Measurements from ENCODE around the gene GJB3.
"Not testable (repeated sequence)": the region's sequence is repeated elsewhere in the genome, so short reads cannot be mapped to it uniquely, and the experiment has no call there.

GJB3 gene

GRCh38 chr1:34786521-34787325, 5.7 kb downstream of the GJB3 start:
- peak; percentile 36 for DNase-seq (ENCODE audit: low read depth)

- DNase-seq (ENCODE audit: low read depth): no peak
Measured at GRCh38 chr1:34787461-34788420, 6.7 kb downstream of the GJB3 start.

GRCh38 chr1:34790985-34791384, 10.0 kb downstream of the GJB3 start:
- DNase-seq (ENCODE audit: low read depth): no peak

DNA sequence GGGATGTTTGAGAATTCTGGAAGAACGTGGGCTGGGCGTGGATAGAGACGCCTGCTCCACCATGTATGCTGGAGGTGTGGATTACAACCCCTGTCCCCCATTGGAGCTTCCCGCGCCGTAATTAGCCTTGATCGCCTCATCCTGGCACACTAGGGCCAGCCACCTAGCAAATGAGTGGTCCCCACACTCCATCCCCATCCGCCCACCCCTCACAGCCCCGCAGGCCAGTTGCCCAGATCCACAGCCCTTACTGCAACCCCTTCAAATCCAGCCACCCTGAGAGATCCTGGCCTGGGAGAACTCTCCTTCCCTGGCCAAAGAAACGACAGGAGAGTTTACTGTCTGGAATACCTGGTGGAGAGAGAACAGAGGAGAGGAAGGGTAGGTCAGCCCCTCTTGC, 11.4 kb downstream of the GJB3 start:
- no peak for DNase-seq (ENCODE audit: low read depth)

DNA sequence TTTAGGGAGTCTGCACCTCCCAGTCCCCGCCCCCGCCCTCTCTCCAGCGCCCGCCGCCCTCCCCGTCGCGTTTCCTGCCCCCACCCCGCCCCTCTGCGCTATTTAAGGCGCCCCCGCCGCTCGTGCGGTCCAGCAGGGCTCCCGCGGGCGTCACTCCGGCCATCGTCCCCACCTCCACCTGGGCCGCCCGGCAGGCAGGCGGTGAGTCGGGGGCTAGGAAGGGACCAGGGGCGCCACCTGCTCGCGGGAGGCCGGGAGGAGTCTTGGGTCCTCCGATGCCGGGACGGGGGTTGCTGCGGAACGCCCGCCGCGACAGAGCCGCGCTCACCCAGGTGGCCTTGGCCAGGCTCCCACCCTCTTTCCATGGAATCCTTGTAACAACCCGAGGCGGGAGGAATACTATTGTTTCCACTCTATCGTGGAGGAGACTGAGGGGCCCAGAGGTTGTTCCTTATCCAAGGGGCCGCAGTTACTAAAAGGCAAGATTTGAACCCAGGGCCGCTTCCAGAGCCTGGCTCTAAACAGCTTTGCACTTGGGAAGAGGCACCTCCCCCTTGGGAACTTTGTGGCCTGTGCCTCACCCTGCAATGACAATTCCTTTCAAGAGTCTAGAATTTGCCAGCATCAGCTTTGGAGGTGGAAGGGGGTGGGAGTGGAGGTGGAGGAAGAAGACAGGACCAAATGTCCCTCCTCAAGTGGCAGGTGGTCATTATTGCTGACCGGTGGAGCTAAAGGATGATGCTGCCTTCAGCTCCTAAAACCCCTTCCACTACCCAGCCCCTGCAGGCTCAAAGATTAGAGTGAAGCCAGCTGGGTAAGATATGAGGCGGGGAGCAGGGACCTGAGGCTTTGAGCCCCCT, 12.1 kb downstream of the GJB3 start, which contains the start of gene GJA4:
Gene GJA4, plus strand, starts transcription at position 132 of the 860 bp plus-strand sequence. CDS start 1,215 bp downstream, outside the sequence.
- DNase-seq (ENCODE audit: low read depth): no peak

- DNase-seq (ENCODE audit: low read depth): no peak
Measured at GRCh38 chr1:34794001-34794789, 13.2 kb downstream of the GJB3 start.

DNA sequence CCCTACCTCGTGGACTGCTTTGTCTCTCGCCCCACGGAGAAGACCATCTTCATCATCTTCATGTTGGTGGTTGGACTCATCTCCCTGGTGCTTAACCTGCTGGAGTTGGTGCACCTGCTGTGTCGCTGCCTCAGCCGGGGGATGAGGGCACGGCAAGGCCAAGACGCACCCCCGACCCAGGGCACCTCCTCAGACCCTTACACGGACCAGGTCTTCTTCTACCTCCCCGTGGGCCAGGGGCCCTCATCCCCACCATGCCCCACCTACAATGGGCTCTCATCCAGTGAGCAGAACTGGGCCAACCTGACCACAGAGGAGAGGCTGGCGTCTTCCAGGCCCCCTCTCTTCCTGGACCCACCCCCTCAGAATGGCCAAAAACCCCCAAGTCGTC, 13.8 kb downstream of the GJB3 start:
- no peak for DNase-seq (ENCODE audit: low read depth)

DNA sequence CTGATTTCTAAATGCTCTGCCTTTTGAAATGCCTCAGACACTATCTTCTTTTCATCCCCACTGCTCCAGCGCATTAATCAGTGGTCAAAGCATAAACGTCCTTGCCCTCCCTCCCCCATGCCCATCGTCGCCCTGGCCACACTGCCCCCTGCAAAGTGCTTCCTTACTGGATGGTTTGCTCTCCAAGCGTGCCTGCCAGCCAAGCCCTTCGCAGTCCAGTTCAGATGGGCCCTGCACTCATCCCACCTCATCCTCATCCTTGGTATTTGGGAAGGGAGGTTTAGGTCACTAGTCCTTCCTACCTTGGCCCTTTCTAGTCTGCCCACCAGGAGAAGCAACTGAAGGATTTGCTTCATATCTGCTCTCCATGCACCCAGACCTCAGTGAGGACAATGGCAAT, 14.9 kb downstream of the GJB3 start:
- DNase-seq (ENCODE audit: low read depth): no peak

GRCh38 chr1:34796990-34797389, 16.0 kb downstream of the GJB3 start:
- DNase-seq (ENCODE audit: low read depth): no peak

DNA sequence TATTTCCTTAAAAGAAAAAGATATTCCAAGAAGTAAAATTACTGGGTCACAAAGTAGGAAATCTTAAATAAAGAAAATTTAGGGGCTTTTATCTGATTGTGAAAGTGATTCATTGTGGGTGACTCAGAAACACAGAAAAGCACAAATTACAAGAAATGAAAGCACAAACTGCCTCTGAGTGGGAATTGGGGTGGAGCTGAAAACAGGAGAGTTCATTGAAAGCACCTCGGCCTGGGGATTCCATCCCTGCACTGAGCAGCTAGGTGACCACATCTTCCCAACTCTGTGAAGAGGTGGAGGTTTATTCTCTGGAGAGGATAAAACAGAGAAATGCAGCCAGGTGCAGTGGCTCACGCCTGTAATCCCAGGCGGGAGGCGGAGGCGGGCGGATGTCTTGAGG, 19.2 kb downstream of the GJB3 start:
- no peak for DNase-seq (ENCODE audit: low read depth)

- no peak for DNase-seq (ENCODE audit: low read depth)
Measured at GRCh38 chr1:34803770-34804169, 22.8 kb downstream of the GJB3 start.

GRCh38 chr1:34806396-34806795, 25.4 kb downstream of the GJB3 start:
- DNase-seq (ENCODE audit: low read depth): no peak

DNA sequence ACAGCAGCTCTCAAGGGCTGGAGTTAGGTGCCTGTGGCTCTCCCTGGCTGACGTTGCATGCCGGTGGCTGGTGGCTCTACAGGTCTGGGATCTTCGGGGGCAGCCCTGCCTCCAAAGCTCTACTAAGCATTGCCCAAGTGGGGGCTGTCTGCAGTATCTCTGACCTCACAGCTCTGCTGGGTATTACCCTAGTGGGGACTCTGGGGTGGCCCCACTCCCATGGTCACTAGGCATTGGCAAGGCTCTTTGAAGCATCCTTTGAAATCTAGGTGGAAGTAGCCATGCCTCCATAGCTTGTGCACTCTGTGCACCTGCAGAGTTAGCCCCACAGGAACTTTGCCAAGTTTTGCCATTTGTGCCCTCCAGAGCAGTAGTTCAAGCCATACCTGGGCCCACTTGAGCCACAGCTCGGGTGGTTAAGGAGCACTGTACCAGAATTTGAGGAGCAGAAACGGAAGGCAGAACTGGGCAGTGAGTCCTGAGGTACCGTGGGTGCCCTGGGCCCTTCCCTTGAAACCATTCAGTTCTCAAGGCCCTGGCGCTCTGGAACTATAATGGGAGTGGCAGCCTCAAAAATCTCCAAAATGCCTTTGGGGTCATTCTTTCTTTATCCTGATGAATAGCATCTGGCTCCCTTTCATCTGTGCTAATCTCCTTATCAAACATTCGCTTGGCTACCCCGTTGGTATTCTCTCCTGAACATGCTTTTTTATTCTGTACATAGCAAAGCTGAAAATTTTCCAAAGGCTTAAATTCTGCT, 27.2 kb downstream of the GJB3 start:
- DNase-seq (ENCODE audit: low read depth): no peak

DNA sequence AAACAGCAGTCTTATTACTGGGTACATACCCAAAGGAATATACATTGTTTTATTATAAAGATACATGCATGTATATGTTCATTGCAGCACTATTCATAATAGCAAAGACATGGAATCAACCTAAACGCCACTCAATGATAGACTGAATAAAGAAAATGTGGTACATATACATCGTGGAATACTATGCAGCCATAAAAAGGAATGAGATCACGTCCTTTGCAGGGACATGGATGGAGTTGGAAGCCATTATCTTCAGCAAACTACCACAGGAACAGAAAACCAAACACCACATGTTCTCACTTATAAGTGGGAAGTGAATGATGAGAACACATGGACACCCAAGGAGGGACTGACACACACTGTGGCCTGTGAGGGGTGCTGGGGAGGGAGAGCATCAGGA, 29.8 kb downstream of the GJB3 start:
- not testable (repeated sequence) for DNase-seq (ENCODE audit: low read depth)

DNA sequence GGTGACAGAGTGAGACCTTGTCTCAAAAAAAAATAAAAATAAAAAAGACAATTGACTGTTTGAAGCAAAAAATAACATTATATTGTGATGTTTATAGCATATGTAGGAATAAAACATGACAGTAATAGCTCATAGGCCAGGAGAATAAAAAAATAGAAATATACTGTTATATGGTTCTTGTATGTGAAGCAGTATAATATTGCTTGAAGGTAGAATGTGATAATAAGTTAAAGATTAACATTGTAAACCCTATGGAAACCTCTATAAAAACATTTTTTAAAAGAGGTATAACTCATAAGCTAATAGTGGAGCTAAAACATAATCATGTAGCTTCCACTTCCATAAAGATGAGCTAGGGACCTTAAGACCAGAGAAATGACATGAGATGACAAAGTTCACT, 35.3 kb downstream of the GJB3 start:
- no peak for DNase-seq (ENCODE audit: low read depth)

DNA sequence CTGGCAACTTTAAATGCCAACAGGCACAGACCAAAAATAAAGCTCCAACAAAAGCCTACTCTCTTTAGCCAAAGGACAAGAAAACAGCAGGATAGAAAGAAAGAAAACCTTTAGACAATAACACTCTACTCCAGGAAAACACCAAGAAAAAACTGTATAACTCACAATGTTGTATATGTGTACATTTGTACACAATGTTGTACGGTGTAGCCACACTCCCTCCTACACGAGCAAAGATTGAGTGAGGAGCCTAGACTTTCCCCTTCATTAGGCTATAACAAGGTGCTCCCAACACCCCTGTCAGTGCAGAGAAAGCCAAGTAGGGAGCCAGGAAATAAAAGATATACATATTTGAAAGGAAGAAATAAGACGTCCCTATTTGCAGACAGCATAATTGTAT, 35.8 kb downstream of the GJB3 start:
- DNase-seq (ENCODE audit: low read depth): no peak

DNA sequence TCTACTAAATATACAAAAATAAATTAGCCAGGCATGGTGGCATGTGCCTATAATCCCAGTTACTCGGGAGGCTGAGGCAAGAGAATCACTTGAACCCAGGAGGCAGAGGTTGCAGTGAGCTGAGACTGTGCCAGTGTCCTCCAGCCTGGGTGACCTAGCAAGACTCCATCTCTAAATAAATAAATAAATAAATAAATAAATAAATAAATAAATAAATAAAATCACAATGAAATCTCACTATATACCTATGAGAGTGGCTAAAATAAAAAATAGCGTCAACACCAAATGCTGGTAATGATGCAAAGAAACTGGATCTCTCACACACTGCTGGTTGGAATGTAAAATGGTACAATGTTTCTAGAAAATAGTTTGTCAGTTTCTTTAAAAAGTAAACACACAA, 37.8 kb downstream of the GJB3 start:
- DNase-seq (ENCODE audit: low read depth): not testable (repeated sequence)

GRCh38 chr1:34822202-34822601, 41.2 kb downstream of the GJB3 start:
- no peak for DNase-seq (ENCODE audit: low read depth)

DNA sequence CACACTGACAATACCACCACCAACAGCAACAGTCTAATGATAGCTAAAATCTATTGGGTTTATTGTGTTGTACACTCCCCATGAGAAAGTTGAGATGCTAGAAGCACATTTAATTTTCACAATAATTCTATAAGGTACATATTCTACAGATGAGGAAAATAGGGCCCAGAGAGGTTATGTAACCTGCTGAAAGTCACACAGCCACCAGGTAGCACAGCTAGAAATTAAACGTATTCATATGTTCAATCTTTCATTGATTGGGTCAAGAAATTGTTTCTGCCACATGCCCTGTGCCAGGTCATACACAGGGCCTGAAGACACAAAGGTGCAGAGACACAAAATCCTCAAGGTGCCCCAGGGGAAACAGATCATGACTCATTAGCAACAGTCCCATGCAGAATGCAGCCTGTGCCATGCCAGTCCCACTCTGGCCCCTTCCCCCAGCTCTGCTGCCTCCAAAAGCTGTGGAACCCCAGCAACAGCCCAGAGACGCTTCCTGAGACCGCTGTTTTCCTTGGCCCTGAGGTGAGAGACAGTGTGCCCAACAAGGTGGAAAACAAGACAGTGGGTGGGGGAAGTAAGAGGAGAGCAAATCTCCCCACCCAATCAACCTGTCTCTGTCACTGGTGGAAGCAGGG, 43.9 kb downstream of the GJB3 start:
- no peak for DNase-seq (ENCODE audit: low read depth)

Data from stimulated activated CD4-positive, alpha-beta T cell treated with anti-CD3 and anti-CD28 coated beads, Interleukin-2, amount 100 ng/mL, for 4 hours (primary cell).